Stimulated activated memory B cell treated with anti-CD40 and anti-IgM and Interleukin-4, amounts not matched to agents 10 μg/mL and 1 μg/mL and 100 μg/mL, for 72 hours (primary cell): ENCODE data around the gene ZNF84.

Experiments used
- ATAC-seq: fragments of 150-1000 bp; cut with Tn5 transposase; 2 replicates; pipeline ENCODE4 v1.10.0; 2021
- H3K27ac Mint-ChIP-seq: one replicate; pipeline ENCODE4 v1.8.0; 2022; ENCODE audit warnings: mild to moderate bottlenecking, mixed read lengths
- H3K27me3 Mint-ChIP-seq: one replicate; pipeline ENCODE4 v1.8.0; 2022; ENCODE audit warnings: mixed read lengths
- H3K36me3 Mint-ChIP-seq: one replicate; pipeline ENCODE4 v1.8.0; 2022; ENCODE audit warnings: mixed read lengths
- H3K4me1 Mint-ChIP-seq: one replicate; pipeline ENCODE4 v1.8.0; 2022; ENCODE audit warnings: mixed read lengths
- H3K4me3 Mint-ChIP-seq: one replicate; pipeline ENCODE4 v1.8.0; 2022; ENCODE audit warnings: mild to moderate bottlenecking, moderate library complexity, mixed read lengths
- H3K9me3 Mint-ChIP-seq: one replicate; pipeline ENCODE4 v1.8.0; 2022; ENCODE audit warnings: mixed read lengths

ZNF84 gene

DNA sequence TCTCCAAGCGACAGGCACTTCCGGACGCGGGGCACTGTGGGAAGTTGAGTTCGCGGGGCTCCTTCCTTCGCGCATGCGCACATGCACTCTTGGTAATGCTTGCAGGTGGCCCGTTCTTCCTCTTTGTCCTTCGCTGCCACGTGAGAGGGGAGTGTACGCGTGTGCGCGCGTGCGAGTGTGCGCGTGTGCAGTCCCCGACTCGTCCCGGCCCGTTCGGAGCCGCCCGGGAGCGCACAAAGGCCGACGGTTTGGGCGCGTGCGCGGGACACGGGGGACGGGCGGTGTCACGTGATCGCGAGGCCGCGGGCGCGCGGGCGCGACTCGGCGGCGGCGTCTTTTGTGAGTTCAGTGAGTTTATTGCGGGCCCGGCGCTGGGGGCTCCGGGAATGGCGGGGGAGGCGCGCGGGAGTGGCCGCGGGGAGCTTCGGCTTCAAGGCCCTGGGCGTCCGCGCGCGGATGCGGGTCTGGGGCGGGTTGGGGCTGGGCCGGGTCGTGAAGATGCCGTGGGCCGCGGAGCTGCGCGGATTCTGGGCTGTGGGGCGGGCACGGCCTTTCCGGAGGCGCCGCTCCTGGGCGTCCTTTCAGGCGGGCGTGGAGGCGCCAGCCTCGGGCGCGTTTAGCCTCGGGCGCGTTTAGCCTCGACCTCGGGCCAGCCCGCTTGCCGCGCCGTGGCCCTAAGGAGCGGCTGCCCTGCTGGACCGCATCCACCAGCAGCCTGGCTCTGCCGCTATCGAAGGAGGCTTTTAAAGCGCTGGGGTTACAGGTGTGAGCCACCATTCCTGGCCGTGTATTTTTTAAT is at the start of gene ZNF84:
TSS of gene ZNF84 (plus strand) at position 303 of the 799 bp plus-strand sequence. CDS start 3,959 bp downstream, outside the sequence.
- peak within 1 kb of the TSS; percentile 92 for H3K27ac Mint-ChIP-seq
- ATAC-seq: peak; percentile 99
- H3K9me3 Mint-ChIP-seq: peaks cover 27% of the 10 kb centered on the region
- H3K4me1 Mint-ChIP-seq: peaks cover 6% of the 10 kb centered on the region
- peaks cover 53% of the 10 kb centered on the region for H3K36me3 Mint-ChIP-seq
- H3K4me3 Mint-ChIP-seq: peak within 1 kb of the TSS; percentile 84
- peaks cover 8% of the 10 kb centered on the region for H3K27me3 Mint-ChIP-seq

DNA sequence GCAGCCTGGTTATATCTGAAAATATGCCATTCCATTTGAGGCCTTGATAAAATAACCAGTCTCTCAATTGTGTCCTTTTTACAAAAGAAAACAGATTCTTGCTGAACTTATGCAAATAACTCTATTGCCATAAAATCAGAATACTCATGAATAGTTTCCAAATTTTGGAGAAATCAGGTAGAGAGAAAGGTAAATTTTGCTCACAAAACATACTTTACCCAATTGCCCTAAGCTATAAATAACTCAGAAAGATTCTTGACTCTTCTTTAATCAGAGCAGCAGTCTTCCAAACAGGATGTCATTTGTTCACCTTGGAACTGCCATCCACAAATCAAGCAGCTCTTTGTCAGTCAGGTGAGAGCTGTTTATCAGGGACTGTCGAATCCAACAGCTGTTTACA is 38.6 kb upstream of the ZNF84 start:
- peaks cover 33% of the 10 kb centered on the region for H3K9me3 Mint-ChIP-seq
- H3K4me3 Mint-ChIP-seq: no peak overlapping the region
- no peaks in the 10 kb centered on the region for H3K27me3 Mint-ChIP-seq
- peaks cover 79% of the 10 kb centered on the region for H3K36me3 Mint-ChIP-seq
- ATAC-seq: no peak
- no peaks in the 10 kb centered on the region for H3K4me1 Mint-ChIP-seq
- H3K27ac Mint-ChIP-seq: no peak overlapping the region

DNA sequence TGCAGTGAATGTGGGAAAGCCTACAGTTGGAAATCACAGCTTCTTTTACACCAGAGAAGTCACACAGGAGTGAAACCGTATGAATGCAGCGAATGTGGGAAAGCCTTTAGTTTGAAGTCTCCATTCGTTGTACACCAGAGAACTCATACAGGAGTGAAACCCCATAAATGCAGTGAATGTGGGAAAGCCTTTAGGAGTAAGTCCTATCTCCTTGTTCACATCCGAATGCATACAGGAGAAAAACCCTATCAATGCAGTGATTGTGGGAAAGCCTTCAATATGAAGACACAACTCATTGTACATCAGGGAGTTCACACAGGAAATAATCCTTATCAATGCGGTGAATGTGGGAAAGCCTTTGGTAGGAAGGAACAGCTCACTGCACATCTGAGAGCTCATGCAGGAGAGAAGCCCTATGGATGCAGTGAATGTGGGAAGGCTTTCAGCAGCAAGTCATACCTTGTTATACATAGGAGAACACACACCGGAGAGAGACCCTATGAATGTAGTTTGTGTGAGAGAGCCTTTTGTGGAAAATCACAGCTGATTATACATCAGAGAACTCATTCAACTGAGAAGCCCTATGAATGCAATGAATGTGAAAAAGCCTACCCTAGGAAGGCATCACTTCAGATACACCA is 26.5 kb upstream of the ZNF84 start:
- Mint-ChIP-seq H3K9me3 (peaks cover 30% of the 10 kb centered on the region), H3K4me3 (no peak overlapping the region), H3K4me1 (no peaks in the 10 kb centered on the region), H3K27ac (no peak overlapping the region), H3K36me3 (peaks cover 94% of the 10 kb centered on the region), H3K27me3 (no peaks in the 10 kb centered on the region)
- no peak for ATAC-seq

DNA sequence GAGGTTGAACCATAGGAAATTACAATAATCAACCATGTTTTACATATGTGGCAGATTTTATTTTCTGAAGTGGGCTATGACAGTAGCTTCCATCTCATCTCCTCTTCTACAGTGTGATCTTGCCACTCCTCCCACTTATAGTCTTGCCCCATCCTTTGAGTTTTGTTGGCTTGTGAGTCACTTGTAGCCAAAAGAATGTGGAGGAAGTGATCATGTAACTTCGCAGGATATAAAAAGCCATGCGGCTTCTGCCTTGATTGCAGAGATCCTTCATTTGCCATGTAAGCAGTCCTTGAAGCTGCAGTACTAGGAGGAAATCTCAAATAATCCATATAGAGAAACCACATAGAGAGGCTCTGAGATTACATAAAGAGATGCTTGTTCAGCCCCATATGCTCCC is 13.7 kb upstream of the ZNF84 start:
- Mint-ChIP-seq H3K27me3 (no peaks in the 10 kb centered on the region), H3K27ac (no peak overlapping the region), H3K9me3 (peaks cover 33% of the 10 kb centered on the region), H3K4me1 (no peaks in the 10 kb centered on the region), H3K36me3 (peaks cover 23% of the 10 kb centered on the region), H3K4me3 (no peak overlapping the region)
- ATAC-seq: no peak

DNA sequence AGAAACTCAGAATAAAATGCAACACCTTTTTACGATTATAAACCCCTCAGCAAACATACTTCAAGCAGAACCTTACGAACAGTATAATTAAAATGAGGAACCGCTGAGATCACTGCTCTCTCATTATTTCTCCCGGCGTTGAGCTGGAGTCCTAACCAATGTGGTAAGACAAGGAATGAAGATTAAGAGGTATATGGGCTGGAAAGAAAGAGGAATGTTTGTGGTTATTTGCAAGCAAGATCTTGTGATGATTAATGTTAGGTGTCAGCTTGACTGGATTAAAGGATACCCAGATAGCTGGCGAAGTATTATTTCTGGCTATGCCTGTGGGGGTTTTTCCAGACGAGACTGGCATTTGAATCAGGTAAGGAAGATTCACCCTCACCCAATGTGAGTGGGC is 10.3 kb upstream of the ZNF84 start:
- Mint-ChIP-seq H3K4me3 (no peak overlapping the region), H3K4me1 (no peaks in the 10 kb centered on the region), H3K27ac (no peak overlapping the region), H3K27me3 (no peaks in the 10 kb centered on the region), H3K36me3 (no peaks in the 10 kb centered on the region), H3K9me3 (peaks cover 20% of the 10 kb centered on the region)
- ATAC-seq: no peak

DNA sequence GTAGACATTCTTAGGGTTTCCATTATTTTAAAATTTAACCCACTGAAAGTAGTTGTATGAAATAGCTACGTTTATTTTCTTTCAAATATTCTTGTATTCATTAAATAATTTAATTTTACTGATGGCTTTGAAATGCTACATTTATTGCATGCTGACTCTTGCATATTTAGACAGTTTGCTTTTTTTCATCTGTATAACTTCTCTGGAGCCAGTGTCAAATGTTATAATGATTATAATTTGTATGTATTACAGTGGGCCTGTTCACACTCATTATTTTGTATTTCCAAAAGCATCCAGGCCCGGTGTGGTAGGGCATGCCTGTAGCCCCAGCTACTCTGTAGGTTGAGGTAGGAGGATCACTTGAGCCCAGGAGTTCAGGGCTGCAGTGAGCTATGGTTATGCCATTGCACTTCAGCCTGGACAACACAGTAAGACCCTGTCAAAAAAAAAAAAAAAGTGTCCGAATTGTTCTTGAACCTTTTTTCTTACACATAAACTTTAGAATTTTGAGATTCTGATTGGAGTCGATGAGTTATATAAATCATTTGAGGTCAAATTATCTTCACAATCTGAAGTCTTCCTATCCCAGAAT is 905 bp downstream of the ZNF84 start:
- Mint-ChIP-seq H3K4me1 (peaks cover 6% of the 10 kb centered on the region), H3K36me3 (peaks cover 61% of the 10 kb centered on the region), H3K9me3 (peaks cover 30% of the 10 kb centered on the region), H3K4me3 (peak overlapping the region; percentile 84), H3K27ac (peak overlapping the region; percentile 92), H3K27me3 (peaks cover 8% of the 10 kb centered on the region)
- ATAC-seq: no peak

DNA sequence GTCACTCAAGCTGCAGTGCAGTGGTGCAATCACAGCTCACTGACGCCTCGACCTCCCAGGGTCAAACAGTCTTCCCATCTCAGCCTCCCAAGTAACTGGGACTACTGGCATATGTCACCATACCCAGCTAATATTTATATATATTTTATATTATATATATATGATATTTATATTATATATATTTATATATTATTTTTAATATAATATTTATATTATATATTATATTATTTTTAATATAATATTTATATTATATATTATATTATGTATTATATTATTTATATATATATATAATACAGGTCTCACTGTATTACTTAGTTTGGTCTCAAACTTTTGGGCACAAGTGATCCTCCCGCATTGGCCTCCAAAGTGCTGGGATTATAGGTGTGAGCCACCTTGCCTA is 9.4 kb downstream of the ZNF84 start:
- H3K36me3 Mint-ChIP-seq: peaks cover 98% of the 10 kb centered on the region

DNA sequence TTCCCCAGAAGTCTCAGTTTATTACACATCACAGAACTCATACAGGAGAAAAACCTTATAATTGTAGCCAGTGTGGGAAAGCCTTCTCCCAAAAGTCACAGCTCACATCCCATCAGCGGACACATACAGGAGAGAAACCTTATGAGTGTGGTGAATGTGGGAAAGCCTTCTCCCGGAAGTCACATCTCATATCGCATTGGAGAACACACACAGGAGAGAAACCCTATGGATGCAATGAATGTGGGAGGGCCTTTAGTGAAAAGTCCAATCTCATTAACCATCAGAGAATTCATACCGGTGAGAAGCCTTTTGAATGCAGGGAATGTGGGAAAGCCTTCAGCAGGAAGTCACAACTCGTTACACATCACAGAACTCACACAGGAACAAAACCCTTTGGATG is 20.1 kb downstream of the ZNF84 start:
- Mint-ChIP-seq H3K9me3 (peaks cover 27% of the 10 kb centered on the region), H3K4me3 (no peak overlapping the region), H3K36me3 (peaks cover 56% of the 10 kb centered on the region), H3K27ac (no peak overlapping the region), H3K4me1 (no peaks in the 10 kb centered on the region), H3K27me3 (no peaks in the 10 kb centered on the region)
- no peak for ATAC-seq

More for the DNA sequence above, 9.4 kb downstream of the ZNF84 start:
- no peaks in the 10 kb centered on the region for H3K4me1 Mint-ChIP-seq
- no peak overlapping the region for H3K4me3 Mint-ChIP-seq
- H3K9me3 Mint-ChIP-seq: peaks cover 32% of the 10 kb centered on the region
- no peak overlapping the region for H3K27ac Mint-ChIP-seq
- H3K27me3 Mint-ChIP-seq: no peaks in the 10 kb centered on the region
- ATAC-seq: no peak

DNA sequence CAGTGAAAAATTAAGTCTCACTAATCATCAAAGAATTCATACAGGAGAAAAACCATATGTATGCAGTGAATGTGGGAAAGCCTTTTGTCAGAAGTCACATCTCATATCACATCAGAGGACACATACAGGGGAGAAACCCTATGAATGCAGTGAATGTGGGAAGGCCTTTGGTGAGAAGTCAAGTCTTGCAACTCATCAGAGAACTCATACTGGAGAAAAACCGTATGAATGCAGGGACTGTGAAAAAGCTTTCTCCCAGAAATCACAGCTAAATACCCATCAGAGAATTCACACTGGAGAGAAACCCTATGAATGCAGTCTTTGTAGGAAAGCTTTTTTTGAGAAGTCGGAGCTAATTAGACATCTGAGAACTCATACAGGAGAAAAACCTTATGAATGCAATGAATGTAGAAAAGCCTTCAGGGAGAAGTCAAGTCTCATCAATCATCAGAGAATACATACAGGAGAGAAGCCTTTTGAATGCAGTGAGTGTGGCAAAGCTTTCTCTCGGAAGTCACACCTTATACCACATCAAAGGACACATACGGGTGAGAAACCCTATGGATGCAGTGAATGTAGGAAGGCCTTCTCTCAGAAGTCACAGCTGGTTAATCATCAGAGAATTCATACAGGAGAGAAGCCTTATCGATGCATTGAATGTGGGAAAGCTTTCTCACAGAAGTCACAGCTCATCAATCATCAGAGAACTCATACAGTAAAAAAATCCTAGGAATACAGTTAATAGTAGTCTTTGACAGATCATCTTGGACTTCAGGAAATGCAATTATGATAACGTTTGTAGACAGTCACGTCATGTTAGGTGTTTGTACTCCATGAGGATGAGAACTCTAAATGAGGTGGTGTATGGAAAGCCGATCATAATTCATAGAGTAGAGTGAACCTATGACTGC is 21.1 kb downstream of the ZNF84 start:
- Mint-ChIP-seq H3K9me3 (peaks cover 29% of the 10 kb centered on the region), H3K4me3 (no peak overlapping the region), H3K27ac (no peak overlapping the region), H3K36me3 (peaks cover 56% of the 10 kb centered on the region), H3K27me3 (no peaks in the 10 kb centered on the region), H3K4me1 (no peaks in the 10 kb centered on the region)
- no peak for ATAC-seq

DNA sequence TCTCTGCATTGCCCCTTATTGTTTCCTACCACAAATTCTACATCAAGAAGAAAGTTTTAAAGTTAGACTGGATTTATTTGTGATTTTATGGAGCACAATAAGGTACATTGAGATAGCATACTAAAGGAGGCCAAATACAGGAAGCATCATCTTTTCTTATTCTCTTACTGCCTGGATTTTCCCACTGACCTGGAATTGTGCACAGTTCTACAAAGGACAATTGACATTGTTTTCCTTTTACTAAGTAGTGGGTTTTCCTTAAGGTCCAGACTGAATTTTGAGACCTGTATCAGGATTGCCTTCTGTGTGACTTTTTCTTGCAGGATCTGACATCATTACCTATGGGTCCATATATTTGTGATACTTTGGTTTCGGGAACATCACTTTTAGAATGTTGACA is 24.6 kb downstream of the ZNF84 start:
- no peaks in the 10 kb centered on the region for H3K4me1 Mint-ChIP-seq
- H3K27ac Mint-ChIP-seq: no peak overlapping the region
- no peak overlapping the region for H3K4me3 Mint-ChIP-seq
- H3K27me3 Mint-ChIP-seq: no peaks in the 10 kb centered on the region
- H3K36me3 Mint-ChIP-seq: peaks cover 49% of the 10 kb centered on the region
- no peak for ATAC-seq
- H3K9me3 Mint-ChIP-seq: peaks cover 33% of the 10 kb centered on the region

DNA sequence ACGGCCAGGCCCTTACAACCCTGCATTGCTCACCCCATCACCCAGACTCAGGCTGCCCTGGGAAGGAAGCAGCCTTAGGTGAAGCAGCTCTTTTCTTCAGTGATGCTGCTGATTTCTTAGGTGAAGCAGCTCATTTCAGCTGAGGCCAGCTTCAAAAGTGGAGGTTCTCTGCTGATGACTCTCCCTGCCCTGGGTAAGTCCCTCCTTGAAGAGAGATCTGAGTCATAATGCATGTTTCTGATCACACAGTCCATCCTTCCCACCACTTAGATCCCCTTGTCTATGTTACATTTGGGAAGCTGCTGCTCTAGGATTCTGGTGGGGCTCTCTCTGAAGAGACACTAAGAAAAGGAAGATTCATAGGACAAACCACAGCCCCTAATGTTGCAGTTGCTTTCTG is 26.2 kb downstream of the ZNF84 start:
- H3K9me3 Mint-ChIP-seq: peaks cover 33% of the 10 kb centered on the region
- H3K27me3 Mint-ChIP-seq: no peaks in the 10 kb centered on the region
- H3K36me3 Mint-ChIP-seq: peaks cover 33% of the 10 kb centered on the region
- H3K4me1 Mint-ChIP-seq: no peaks in the 10 kb centered on the region
- no peak for ATAC-seq
- H3K27ac Mint-ChIP-seq: no peak overlapping the region
- H3K4me3 Mint-ChIP-seq: no peak overlapping the region

DNA sequence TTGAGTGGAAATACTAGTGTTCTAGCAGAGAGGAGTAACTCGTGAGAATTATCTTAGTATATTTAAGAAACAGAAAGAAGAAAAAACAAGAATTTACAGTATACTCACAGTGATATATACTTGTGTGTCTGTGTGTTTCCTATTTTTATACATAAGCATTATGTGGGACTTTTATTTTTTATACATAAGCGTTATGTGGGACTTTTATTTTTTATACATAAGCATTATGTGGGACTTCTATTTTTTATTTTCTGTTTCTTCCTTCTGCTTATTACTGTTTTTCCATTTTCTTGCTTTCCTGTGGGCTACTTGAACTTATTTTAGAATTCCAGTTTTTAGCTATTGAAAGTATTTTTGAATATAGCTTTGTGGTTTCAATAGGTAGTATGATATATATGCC is 36.5 kb downstream of the ZNF84 start:
- H3K27ac Mint-ChIP-seq: no peak overlapping the region
- no peaks in the 10 kb centered on the region for H3K4me1 Mint-ChIP-seq
- H3K27me3 Mint-ChIP-seq: no peaks in the 10 kb centered on the region
- ATAC-seq: no peak
- peaks cover 15% of the 10 kb centered on the region for H3K36me3 Mint-ChIP-seq
- H3K4me3 Mint-ChIP-seq: no peak overlapping the region
- peaks cover 31% of the 10 kb centered on the region for H3K9me3 Mint-ChIP-seq

DNA sequence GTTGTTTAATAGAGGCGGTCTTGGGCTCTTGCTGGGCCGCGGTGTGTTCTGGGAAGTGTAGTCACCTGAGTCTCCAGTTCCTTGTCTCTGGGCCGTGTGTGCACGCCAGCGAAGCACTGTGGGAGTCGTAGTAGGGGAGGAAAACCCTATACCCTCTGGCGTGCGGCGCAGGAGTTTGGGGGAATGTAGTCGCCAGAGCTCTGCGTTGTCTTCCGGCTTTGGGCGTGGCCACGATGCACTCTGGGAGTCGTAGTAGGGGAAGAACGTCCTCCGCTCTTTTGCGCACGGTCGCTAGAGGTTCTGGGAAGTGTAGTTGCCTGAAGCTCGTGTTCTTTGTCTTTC is 42.7 kb downstream of the ZNF84 start:
- Mint-ChIP-seq H3K27ac (no peak overlapping the region), H3K4me1 (peaks cover 5% of the 10 kb centered on the region), H3K9me3 (peaks cover 31% of the 10 kb centered on the region), H3K4me3 (no peak overlapping the region), H3K27me3 (no peaks in the 10 kb centered on the region), H3K36me3 (peaks cover 42% of the 10 kb centered on the region)
- ATAC-seq: peak; percentile 94

DNA sequence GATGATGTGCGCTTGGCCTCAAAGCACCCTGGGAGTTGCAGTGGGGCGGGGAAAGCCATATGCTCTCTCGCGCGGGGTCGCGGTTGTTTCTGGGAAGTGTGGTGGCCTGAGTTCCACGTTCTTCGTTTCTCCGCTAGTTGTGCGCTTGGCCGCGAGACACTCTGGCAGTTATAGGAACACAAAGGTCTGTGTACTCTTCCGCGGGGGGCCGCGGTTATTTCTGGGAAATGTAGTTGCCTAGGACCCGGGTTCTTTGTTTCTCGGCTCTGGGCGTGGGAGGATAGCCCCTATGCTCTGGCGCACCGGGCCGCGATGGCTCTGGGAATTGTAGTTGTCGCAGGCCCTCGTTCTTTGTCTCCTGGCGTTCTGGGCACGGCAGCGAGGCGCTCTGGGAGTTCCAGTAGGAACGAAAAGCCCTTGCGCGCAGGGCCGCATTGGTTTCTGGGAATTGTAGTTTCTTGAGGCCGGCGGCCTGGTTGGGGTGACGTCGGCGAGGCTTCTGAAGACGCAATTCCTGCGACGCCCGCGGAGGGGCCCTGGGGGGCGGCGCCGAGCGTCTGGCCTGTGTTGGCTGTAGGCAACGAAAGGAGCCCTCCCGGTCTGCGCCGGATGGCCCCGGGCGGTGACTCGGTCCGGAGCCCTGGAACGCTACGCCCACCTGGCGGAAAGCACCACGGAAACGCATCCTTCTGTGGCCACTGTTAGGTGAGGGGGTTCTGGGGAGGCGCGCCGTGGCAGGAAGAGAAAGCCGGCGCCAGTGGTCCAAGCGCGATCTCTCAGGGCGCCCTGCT is 43.3 kb downstream of the ZNF84 start, which contains the start of gene ZNF140:
TSS of gene ZNF140 (plus strand) at position 556 of the 791 bp plus-strand sequence. CDS start 398 bp downstream, outside the sequence.
- Mint-ChIP-seq H3K36me3 (peaks cover 48% of the 10 kb centered on the region), H3K27ac (no peak within 1 kb of the TSS)

More for the DNA sequence above, 43.3 kb downstream of the ZNF84 start, which contains the start of gene ZNF140:
- H3K27me3 Mint-ChIP-seq: no peaks in the 10 kb centered on the region
- H3K9me3 Mint-ChIP-seq: peaks cover 28% of the 10 kb centered on the region
- peak; percentile 89 for ATAC-seq
- peaks cover 5% of the 10 kb centered on the region for H3K4me1 Mint-ChIP-seq
- H3K4me3 Mint-ChIP-seq: no peak within 1 kb of the TSS
